GM23338 (cell line): ENCODE measurements around the gene FSTL3.

Experiments used
- CREB1 ChIP-seq: fragments of 250-450 bp; sonication (Bioruptor Pico); IDR thresholded peaks from 2 replicates; pipeline ENCODE4 v1.5.0; 2020; ENCODE audit warnings: low read depth, mild to moderate bottlenecking, moderate library complexity
- EZH2 ChIP-seq: fragments of 200-600 bp; sonication (generic); IDR thresholded peaks from one replicate; pipeline ENCODE4 v1.8.0; 2017; ENCODE audit warnings: antibody characterized with exemption, mild to moderate bottlenecking, low read depth; ENCODE audit not compliant: unreplicated experiment
- EZH2phosphoT487 ChIP-seq: fragments of 200-600 bp; sonication (generic); IDR thresholded peaks from one replicate; pipeline ENCODE4 v1.8.1; 2018; ENCODE audit warnings: antibody characterized with exemption; ENCODE audit not compliant: unreplicated experiment
- JUNB ChIP-seq: IDR thresholded peaks from one replicate; pipeline ENCODE4 v1.6.1; 2016; ENCODE audit warnings: antibody characterized with exemption; ENCODE audit not compliant: unreplicated experiment
- POLR2AphosphoS5 ChIP-seq: IDR thresholded peaks from 2 replicates; pipeline ENCODE4 v1.6.1; 2016; ENCODE audit warnings: antibody characterized with exemption, low read depth
- ZNF114 ChIP-seq: fragments of 250-450 bp; sonication (Bioruptor Pico); IDR thresholded peaks from 2 replicates; pipeline ENCODE4 v1.5.0; 2020; ENCODE audit warnings: mild to moderate bottlenecking, moderate library complexity
- ZNF331 ChIP-seq: fragments of 250-450 bp; sonication (Bioruptor Pico); IDR thresholded peaks from 2 replicates; pipeline ENCODE4 v1.5.0; 2020; ENCODE audit warnings: low read depth, mild to moderate bottlenecking, moderate library complexity
- TF ChIP-seq, protein P1 (sequence below), 2 experiments: fragments of 200-600 bp in 1 of 2; sonication (generic) in 1 of 2; conservative IDR thresholded peaks; 2 replicates each; pipeline versions ENCODE4 v1.5.1 to v1.6.1; 2016 to 2017; ENCODE audit warnings: antibody characterized with exemption in 2 of 2, low read depth in 2 of 2, mild to moderate bottlenecking in 2 of 2, moderate library complexity in 1 of 2
- TF ChIP-seq, protein P2 (sequence below): IDR thresholded peaks from one replicate; pipeline ENCODE4 v1.6.1; 2018; ENCODE audit warnings: antibody characterized with exemption; ENCODE audit not compliant: unreplicated experiment

DNA sequence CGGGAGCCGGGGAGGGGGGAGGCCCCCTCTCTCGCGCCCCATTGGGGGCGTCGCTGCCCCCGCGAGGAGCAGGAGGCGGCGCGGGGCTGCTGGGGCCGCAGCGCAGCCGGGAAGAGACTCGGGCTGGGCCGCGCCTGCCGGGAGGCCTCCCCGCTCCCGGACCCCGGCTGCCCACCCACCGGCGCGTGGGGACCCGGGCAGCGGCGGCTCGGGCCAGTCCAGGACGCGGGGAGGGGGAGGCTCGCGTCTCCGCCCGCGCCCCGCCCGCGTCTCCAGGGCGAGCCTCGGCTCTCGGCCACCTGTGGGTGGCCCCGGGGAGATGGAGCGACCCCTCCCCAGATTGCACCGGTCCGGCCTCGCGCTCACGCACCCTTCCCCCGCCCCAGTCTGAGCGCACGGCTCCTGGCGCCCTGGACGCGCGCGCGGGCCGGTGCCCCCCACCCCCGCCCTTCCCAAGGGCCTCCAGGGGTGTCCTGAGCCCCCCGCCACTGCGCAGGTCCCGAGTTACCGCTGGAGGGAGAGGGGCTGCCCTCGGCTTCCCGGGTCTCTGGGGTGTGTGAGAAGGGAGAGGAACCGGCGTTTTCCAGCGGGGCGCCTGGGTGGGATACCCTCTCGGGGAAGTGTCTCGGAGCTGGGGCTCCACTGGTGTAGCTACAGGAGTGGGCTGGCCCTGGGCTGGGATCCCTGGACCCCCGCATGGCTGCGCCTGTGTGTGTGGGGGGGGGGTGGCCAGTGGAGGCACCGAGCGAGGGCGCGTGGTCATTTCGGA lies 33.2 kb downstream of the FSTL3 start:
- TF ChIP-seq, protein P1, sequence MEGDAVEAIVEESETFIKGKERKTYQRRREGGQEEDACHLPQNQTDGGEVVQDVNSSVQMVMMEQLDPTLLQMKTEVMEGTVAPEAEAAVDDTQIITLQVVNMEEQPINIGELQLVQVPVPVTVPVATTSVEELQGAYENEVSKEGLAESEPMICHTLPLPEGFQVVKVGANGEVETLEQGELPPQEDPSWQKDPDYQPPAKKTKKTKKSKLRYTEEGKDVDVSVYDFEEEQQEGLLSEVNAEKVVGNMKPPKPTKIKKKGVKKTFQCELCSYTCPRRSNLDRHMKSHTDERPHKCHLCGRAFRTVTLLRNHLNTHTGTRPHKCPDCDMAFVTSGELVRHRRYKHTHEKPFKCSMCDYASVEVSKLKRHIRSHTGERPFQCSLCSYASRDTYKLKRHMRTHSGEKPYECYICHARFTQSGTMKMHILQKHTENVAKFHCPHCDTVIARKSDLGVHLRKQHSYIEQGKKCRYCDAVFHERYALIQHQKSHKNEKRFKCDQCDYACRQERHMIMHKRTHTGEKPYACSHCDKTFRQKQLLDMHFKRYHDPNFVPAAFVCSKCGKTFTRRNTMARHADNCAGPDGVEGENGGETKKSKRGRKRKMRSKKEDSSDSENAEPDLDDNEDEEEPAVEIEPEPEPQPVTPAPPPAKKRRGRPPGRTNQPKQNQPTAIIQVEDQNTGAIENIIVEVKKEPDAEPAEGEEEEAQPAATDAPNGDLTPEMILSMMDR (conservative IDR thresholded peaks at IDR 0.05; ENCODE audit: low read depth in 2 of 2) = no peak
- TF ChIP-seq EZH2 = peak; percentile 39
- no peak for TF ChIP-seq POLR2AphosphoS5
- TF ChIP-seq, protein P2, sequence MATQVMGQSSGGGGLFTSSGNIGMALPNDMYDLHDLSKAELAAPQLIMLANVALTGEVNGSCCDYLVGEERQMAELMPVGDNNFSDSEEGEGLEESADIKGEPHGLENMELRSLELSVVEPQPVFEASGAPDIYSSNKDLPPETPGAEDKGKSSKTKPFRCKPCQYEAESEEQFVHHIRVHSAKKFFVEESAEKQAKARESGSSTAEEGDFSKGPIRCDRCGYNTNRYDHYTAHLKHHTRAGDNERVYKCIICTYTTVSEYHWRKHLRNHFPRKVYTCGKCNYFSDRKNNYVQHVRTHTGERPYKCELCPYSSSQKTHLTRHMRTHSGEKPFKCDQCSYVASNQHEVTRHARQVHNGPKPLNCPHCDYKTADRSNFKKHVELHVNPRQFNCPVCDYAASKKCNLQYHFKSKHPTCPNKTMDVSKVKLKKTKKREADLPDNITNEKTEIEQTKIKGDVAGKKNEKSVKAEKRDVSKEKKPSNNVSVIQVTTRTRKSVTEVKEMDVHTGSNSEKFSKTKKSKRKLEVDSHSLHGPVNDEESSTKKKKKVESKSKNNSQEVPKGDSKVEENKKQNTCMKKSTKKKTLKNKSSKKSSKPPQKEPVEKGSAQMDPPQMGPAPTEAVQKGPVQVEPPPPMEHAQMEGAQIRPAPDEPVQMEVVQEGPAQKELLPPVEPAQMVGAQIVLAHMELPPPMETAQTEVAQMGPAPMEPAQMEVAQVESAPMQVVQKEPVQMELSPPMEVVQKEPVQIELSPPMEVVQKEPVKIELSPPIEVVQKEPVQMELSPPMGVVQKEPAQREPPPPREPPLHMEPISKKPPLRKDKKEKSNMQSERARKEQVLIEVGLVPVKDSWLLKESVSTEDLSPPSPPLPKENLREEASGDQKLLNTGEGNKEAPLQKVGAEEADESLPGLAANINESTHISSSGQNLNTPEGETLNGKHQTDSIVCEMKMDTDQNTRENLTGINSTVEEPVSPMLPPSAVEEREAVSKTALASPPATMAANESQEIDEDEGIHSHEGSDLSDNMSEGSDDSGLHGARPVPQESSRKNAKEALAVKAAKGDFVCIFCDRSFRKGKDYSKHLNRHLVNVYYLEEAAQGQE = no peak
- TF ChIP-seq CREB1 (CRISPR knock-in tag) = no peak
- no peak for TF ChIP-seq JUNB
- TF ChIP-seq EZH2phosphoT487 = no peak
- no peak for TF ChIP-seq ZNF114 (CRISPR knock-in tag)
- TF ChIP-seq ZNF331 (CRISPR knock-in tag) = no peak
